H1 (cell line): ENCODE results near the gene TRAPPC12. TPM values are rescaled to one million over a fixed set of nuclear protein-coding genes. Genes with fewer than 3 reads are reported as not detected.

Source experiments
- BRCA1 ChIP-seq: IDR thresholded peaks from 2 replicates; pipeline ENCODE4 v1.6.1; 2012; ENCODE audit warnings: low read depth, low read length, improper control_type of control experiment
- CBX8 ChIP-seq: fragments of 300-800, 300-1000 bp; sonication (generic); IDR thresholded peaks from 2 replicates; pipeline ENCODE4 v1.7.1; 2016; ENCODE audit warnings: low read depth, low read length, borderline replicate concordance
- SIX5 ChIP-seq: IDR thresholded peaks from 2 replicates; pipeline ENCODE4 v1.6.1; 2011; ENCODE audit warnings: mild to moderate bottlenecking, low read depth, low read length
- TAF1 ChIP-seq: IDR thresholded peaks from 2 replicates; pipeline ENCODE4 v1.6.1; 2011; ENCODE audit warnings: mild to moderate bottlenecking, low read depth, low read length
- polyA plus RNA-seq, 7 experiments: library from polyadenylated mRNA; depleted of rRNA in 3 of 7; stranded (reverse) in 5 of 7; unstranded in 2 of 7; fragments of >200 nt in 5 of 7; fragments of 200-250 nt in 2 of 7; gene quantifications; 1 replicate in 5 of 7; 2 replicates in 1 of 7; 4 replicates in 1 of 7; pipeline versions ENCODE4 v1.2.1 to v1.2.3, GENCODE V29; 2011 to 2013; ENCODE audit warnings: missing spikeins in 2 of 7, mixed read lengths in 2 of 7
- total RNA-seq: library from RNA; stranded (reverse); fragmentation: NEBNext Ultra II Directional; extraction: Animal tissue kit (Norgen Biotek cat#: 25700); gene quantifications from 2 replicates; pipeline ENCODE4 v1.2.1, GENCODE V29; 2021
- TF ChIP-seq, protein P1 (sequence below): fragments of 300-600 bp; sonication (generic); IDR thresholded peaks from 2 replicates; pipeline ENCODE4 v1.7.1; 2012; ENCODE audit warnings: low read length, moderate library complexity, mild to moderate bottlenecking, inconsistent platforms; ENCODE audit not compliant: insufficient replicate concordance
- TF ChIP-seq, protein P2 (sequence below), 3 experiments: IDR thresholded peaks; 1 replicate in 2 of 3; 2 replicates in 1 of 3; pipeline versions ENCODE4 v1.5.1 to v1.6.1; 2011; ENCODE audit warnings: low read length in 3 of 3, mild to moderate bottlenecking in 3 of 3, inconsistent platforms in 2 of 3, low read depth in 1 of 3, moderate library complexity in 1 of 3; ENCODE audit not compliant: insufficient read depth in 1 of 3; ENCODE audit errors: control extremely low read depth in 1 of 3

The TRAPPC12 gene
- total and polyA plus RNA-seq, 2 of the 8 experiments (the other 6 are each of a cell fraction or from before 2014, with no cell fraction given): 35.0 to 67.3 TPM

DNA sequence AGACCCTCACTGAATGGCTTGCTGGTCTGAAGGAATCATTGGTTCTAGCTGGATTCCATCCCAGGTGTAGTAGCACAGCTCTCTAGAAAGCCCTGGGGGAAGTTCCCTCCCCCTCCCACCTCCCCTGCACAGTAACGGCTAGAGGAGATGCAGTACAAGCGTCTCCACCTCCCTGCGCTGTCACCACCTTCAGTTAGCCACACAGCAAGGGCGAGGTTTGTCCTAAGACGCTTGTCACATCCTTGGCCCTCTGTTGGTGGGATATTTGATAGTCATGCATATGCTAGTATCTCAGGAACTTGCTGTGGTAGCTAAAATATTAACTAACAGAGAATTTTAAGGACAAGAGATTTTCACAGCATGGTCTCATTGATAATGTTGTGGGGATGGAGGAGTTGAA is 19.4 kb downstream of the TRAPPC12 start (continued):
- TF ChIP-seq, protein P1, sequence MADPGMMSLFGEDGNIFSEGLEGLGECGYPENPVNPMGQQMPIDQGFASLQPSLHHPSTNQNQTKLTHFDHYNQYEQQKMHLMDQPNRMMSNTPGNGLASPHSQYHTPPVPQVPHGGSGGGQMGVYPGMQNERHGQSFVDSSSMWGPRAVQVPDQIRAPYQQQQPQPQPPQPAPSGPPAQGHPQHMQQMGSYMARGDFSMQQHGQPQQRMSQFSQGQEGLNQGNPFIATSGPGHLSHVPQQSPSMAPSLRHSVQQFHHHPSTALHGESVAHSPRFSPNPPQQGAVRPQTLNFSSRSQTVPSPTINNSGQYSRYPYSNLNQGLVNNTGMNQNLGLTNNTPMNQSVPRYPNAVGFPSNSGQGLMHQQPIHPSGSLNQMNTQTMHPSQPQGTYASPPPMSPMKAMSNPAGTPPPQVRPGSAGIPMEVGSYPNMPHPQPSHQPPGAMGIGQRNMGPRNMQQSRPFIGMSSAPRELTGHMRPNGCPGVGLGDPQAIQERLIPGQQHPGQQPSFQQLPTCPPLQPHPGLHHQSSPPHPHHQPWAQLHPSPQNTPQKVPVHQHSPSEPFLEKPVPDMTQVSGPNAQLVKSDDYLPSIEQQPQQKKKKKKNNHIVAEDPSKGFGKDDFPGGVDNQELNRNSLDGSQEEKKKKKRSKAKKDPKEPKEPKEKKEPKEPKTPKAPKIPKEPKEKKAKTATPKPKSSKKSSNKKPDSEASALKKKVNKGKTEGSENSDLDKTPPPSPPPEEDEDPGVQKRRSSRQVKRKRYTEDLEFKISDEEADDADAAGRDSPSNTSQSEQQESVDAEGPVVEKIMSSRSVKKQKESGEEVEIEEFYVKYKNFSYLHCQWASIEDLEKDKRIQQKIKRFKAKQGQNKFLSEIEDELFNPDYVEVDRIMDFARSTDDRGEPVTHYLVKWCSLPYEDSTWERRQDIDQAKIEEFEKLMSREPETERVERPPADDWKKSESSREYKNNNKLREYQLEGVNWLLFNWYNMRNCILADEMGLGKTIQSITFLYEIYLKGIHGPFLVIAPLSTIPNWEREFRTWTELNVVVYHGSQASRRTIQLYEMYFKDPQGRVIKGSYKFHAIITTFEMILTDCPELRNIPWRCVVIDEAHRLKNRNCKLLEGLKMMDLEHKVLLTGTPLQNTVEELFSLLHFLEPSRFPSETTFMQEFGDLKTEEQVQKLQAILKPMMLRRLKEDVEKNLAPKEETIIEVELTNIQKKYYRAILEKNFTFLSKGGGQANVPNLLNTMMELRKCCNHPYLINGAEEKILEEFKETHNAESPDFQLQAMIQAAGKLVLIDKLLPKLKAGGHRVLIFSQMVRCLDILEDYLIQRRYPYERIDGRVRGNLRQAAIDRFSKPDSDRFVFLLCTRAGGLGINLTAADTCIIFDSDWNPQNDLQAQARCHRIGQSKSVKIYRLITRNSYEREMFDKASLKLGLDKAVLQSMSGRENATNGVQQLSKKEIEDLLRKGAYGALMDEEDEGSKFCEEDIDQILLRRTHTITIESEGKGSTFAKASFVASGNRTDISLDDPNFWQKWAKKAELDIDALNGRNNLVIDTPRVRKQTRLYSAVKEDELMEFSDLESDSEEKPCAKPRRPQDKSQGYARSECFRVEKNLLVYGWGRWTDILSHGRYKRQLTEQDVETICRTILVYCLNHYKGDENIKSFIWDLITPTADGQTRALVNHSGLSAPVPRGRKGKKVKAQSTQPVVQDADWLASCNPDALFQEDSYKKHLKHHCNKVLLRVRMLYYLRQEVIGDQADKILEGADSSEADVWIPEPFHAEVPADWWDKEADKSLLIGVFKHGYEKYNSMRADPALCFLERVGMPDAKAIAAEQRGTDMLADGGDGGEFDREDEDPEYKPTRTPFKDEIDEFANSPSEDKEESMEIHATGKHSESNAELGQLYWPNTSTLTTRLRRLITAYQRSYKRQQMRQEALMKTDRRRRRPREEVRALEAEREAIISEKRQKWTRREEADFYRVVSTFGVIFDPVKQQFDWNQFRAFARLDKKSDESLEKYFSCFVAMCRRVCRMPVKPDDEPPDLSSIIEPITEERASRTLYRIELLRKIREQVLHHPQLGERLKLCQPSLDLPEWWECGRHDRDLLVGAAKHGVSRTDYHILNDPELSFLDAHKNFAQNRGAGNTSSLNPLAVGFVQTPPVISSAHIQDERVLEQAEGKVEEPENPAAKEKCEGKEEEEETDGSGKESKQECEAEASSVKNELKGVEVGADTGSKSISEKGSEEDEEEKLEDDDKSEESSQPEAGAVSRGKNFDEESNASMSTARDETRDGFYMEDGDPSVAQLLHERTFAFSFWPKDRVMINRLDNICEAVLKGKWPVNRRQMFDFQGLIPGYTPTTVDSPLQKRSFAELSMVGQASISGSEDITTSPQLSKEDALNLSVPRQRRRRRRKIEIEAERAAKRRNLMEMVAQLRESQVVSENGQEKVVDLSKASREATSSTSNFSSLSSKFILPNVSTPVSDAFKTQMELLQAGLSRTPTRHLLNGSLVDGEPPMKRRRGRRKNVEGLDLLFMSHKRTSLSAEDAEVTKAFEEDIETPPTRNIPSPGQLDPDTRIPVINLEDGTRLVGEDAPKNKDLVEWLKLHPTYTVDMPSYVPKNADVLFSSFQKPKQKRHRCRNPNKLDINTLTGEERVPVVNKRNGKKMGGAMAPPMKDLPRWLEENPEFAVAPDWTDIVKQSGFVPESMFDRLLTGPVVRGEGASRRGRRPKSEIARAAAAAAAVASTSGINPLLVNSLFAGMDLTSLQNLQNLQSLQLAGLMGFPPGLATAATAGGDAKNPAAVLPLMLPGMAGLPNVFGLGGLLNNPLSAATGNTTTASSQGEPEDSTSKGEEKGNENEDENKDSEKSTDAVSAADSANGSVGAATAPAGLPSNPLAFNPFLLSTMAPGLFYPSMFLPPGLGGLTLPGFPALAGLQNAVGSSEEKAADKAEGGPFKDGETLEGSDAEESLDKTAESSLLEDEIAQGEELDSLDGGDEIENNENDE: no peak
- TF ChIP-seq BRCA1: no peak
- TF ChIP-seq, protein P2, sequence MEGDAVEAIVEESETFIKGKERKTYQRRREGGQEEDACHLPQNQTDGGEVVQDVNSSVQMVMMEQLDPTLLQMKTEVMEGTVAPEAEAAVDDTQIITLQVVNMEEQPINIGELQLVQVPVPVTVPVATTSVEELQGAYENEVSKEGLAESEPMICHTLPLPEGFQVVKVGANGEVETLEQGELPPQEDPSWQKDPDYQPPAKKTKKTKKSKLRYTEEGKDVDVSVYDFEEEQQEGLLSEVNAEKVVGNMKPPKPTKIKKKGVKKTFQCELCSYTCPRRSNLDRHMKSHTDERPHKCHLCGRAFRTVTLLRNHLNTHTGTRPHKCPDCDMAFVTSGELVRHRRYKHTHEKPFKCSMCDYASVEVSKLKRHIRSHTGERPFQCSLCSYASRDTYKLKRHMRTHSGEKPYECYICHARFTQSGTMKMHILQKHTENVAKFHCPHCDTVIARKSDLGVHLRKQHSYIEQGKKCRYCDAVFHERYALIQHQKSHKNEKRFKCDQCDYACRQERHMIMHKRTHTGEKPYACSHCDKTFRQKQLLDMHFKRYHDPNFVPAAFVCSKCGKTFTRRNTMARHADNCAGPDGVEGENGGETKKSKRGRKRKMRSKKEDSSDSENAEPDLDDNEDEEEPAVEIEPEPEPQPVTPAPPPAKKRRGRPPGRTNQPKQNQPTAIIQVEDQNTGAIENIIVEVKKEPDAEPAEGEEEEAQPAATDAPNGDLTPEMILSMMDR (IDR thresholded peaks at IDR 0.05; ENCODE audit: control extremely low read depth in 1 of 3, insufficient read depth in 1 of 3, low read depth in 1 of 3, low read length in 3 of 3): peak in 1 of 3 experiments; percentile 9; a peak in 1 of 4 replicates
- TF ChIP-seq CBX8: no peak
- TF ChIP-seq SIX5: no peak
- no peak for TF ChIP-seq TAF1
